Activated CD4-positive, alpha-beta T cell treated with anti-CD3 and anti-CD28 coated beads, Interleukin-2, Interleukin-6, amounts not matched to agents 100 ng/mL and 50 ng/mL, durations not matched to agents 16 hours and 8 hours (primary cell): Measurements from ENCODE around the gene GADL1.

ENCODE experiments used
- DNase-seq: peaks from one replicate; pipeline ENCODE4 v3.0.0-alpha.2; 2020

Gene GADL1

DNA sequence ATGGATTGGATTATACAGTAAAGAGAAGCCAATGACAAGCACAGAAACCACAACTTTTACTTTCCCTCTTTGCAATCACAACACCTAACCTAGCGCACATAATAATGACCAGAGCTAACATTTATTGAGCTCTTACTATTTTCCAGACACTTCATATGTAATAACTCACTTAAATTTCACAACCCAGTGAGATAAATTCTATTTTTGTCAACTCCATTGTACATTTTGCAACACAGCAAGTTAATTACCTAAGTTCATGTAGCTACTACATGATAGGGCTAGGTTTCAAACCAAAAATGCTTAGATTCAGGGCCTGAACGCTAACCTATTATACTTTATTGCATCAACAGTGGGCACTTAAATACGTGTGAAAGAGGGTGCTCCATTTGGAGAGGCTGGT, 89.5 kb downstream of the GADL1 start:
- no peak for DNase-seq

DNA sequence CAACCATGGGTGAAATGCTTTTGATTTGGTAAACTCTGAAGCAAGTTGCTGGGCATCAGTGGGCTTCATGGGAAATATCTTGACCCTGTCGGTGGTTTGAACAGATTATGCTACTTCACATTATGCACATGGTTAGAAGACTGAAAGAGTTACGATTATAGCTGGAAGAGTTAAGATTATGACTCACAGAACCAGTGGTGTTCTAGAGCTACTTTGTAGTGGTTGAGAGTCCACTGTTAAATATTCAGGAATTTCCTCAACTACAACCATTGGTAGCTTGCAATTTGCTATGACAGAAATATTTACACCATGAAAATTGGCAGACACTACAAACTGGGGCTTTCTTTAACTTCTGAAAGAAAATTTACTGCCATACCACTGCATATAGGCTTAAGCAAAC, 99.3 kb downstream of the GADL1 start:
- DNase-seq: no peak

DNA sequence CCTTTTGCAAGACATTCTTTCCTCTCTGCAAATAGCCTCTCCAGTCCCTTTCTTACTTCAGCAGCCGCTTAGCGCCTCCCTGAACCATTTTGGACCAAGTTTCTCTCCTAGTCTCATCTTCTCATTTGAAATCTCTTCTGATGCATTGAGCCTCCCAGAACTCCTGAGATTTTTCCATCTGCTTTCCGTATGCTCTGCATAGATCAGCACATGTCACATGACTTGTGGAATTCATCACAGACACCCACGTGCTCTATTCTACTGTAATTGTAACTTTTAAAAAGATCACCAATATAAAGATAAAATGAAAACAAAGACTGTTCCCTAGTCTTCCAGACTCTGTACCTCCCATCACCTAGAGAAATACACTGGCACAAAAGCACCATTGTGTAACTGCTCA, 100.7 kb downstream of the GADL1 start:
- DNase-seq: no peak

DNA sequence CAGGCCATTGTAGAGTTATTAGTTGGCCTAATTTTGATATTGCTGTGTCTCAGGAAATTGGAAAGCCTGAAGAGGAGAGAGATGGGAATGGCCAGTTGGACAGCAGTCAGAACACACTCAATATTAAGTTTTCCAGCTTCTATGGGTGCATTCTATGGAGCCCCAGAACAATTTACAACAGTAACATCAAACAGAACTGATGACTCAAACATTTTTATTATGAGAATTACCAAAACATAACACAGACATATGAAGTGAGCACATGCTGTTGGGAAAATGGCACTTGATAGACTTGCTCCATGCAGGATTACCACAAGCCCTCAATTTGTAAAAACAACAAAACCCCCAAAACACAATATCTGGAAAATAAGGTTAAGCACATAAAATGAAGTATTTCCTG, 104.3 kb downstream of the GADL1 start:
- no peak for DNase-seq

DNA sequence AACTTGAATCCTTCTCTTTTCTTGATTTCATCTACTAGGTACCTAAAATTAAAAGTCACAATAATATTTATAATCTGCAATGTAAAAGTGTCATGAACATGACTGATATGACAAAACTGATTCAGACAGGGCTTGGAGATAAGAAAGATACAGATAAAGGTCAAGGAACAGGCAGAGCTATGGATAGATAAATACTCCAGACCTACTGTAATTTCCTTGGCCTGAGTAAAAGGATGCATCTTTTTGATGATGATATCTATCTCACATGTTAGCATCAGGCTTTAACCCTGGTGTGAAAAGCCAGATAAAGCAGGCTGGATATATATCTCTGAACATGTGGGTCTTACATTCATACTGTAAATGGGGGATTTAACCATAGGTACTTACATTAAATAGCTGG, 108.1 kb downstream of the GADL1 start:
- no peak for DNase-seq

DNA sequence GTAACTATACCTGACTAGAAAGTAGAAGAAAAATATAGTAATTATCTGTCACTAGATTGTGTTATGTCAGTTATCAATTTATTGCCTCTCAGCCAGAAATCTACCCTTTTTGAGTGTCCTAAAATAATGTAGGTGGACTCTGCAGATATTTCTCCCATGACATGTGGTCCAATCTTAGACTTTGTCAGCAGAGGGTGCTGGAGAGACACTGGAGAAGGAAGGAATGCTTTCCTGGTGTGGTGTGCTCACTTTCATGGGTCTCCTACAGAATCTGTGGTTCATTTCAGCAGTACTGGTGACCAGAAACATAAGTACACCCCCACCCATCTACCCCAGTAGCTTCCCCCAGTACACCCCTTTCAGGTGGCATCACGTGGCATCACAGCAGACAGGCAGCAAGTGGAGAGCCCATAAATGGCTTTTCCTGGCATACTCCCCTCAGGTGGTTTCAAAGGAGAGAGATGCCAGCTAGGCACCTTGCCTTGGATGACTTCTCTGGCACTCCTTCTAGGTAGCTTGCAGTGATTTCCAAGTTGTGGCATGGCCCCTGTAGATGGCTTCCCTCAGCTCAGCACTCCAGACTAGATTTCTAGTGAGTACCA, 114.7 kb downstream of the GADL1 start:
- DNase-seq: peak; percentile 40

DNA sequence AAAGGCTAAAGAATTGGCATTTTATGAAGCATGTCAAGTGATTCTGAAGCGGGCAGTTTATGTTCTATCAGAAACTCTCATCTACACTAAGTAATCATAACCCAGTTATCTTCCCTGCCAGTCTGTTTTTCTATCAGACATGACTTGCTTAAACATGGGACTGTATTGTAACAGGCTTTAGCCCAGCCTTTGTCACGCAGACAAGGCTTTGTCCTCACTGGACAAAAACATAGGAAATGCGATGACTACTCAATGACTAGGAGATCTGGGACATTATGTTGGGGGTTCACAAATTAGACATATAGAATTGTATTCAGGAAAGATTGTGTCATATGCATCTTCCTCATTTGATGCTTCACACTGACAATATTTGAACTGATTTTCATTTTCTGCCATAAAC, 115.5 kb downstream of the GADL1 start:
- no peak for DNase-seq

DNA sequence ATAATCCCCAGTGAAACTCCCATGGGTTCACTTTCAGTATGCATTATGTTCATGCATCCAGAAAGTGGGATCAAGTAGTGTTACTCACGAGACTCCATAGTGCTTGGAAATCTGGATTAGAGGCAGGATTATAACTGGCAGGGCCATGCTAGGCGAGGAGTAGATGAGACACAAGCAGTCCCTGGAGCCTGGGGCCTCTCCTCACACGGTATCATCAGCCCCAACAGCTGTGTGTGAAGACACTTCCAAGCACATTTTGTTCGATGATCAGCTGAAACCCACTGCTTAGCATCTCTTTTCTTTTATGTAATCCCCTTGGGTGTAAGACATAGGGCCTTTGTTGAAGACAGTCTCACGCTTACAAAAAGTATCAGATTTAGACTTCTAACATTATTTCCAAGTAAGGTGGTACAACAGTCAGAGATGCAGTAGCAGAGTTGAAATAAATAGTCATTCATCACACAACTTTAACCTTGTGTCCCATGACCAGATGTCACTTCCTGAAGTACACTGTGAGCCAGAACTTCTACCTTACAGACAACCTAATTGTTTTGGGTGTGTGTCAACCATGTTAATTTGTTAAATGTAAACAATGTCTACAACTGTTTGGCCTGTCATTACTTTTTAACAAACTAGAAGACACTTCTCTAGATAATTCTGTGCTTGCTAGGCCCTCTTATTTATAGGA, 116.9 kb downstream of the GADL1 start:
- no peak for DNase-seq

DNA sequence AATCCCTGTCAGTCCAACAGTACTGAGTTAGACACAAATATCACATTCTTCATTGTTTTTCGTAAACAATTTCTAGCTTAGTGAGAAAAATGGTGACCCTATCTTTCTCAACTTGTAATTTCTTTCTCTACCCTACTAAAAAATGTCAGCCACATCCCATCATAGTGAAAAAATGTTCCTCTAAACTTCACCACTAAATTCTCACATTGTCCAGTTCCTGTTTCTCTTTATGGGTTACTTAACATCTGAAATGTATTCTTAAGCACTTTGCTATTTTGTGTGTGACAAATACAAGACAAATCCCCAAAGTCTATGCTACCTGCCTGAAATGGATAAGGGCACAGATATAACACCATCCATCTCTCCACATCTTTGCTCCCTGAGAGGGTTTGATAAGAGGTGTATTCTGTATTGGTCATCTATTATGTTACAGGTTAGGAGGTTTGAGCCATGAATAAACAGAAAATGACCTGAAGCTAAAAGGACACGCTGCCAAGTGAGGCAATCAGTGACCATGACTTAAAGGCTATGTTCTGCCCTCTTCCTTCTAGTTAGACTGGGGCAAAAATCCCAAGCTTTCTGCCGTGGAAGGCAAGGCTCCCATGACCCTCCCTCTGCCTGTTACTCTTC, 118.2 kb downstream of the GADL1 start:
- DNase-seq: no peak

DNA sequence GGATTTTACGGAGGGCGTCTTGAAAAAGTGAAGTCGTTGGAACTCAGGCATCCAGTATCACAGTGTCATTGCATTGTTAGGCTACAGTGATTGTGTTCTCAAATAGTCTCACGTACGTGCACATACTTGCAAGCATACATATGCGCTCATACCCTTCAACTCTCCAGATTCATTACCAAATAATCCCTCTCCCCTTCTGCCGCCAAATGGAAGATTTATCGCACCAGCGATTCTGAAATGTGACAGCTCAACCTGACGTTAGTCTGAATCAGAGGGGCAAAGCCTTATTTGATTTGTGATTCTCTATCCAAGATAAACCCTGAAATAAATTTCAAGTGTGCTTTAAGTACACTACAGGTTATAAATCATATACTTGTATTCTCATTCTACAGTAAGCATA, 119.4 kb downstream of the GADL1 start:
- no peak for DNase-seq

DNA sequence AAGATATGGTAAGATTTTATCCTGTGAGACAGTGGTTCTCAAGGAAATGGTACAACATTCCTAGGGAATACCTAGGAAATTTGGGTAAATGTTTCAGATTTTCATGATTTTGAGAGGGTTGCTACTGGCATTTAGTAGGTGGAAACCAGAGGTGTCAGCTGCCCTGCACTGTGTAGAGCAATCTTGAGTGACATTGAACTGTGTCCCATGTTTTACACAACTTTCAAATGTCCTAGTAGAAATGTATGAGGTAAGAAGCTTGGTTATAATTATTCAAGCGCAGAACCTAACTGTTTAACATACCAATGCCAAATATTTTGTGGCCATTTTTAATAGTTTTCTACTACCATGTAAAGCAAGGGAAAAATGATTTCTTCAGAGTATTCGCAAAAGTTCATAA, 120.4 kb downstream of the GADL1 start:
- DNase-seq: no peak

DNA sequence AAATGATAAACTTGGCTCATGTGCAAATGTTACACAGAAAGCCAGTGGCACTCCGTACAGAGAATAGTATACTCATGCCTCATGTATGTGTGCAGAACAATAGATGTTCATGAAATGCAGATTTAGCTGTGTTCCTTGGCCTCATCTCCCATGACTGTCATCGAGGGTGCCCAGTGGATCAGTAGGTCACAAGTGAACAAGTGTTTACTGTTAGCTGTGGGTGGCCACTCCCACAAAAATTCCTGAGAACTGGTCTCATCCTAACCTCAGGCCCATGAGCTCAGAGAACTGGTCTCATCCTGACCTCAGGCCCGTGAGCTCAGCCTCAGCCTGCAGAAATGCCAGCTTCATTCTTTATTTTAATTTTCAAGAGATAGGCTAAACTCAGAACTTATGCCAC, 124.1 kb downstream of the GADL1 start:
- DNase-seq: no peak

DNA sequence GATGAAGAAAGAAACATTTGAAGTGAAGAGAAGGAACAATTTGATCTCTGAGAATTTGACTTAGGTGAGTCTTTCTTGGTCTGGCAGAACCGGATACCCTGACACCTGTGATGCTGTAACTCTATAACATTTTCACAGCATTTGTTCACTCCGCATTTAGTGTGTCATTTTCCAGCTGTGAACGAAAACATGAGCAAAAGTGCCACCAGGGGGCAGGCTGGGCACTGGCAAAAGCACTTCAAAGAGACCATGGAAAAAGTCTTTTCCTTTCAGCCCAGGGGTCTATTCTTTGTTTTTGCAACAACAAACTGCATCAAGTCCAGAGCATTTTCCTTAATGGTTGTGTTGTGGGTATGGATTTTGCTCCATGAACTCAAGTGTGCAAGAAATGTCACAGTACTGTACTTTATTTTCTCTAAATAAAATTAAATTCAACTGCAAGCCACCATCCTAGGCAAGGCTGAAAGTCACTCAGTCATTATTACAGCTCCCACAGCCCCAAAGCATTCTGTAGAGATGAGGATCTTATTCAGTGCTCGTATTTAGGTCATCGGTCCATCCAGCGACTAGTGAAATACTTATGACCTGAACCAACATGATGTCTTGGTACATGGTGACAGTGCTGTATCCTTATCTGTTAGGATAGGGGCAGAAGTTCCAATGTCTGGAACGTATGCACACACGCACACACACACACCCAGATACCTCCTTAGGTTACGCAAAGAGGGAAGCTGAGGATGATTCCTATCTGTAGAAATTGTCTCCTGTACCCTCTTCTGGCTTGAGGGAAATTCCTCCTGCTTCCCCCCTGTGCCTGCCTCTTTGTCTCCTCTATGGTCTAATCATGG, 125.5 kb downstream of the GADL1 start:
- DNase-seq: peak; percentile 72

DNA sequence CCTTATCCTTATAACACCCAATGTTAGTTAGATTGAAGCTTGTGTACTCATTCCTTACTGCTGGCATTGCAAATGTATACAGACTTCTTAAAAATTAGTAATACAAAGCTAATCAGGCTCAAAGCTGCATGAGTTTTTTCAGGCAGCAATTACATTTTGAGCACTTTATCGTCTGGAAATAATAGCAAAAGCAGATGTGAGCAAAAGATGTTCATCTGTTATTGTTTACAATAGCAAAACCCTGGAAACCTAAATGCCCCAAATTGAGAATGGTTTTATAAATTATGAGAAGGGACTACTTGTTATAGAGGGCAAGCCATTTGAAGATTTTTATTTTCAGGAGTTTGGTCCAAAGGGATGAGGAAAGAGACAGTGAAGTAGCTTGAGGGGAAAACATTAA, 126.4 kb downstream of the GADL1 start:
- no peak for DNase-seq

DNA sequence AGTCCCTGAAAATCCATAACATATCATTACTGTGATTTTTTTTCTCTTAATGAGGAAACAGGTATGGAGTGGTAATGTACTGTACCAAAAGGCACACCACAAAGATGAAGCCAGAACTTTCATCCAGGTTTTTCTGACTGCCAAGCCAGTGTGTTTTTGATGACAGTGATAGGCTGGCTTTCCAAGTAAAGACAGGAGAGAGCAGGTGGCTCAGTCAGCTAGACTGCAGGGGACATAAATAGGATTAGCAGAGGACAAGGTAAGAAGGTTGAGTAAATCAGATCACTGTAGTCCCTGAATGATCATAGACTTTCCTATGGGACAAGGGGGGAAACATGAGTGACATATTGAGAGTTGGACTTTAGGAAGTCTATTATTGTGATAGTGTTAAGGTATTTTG, 127.9 kb downstream of the GADL1 start:
- DNase-seq: no peak

DNA sequence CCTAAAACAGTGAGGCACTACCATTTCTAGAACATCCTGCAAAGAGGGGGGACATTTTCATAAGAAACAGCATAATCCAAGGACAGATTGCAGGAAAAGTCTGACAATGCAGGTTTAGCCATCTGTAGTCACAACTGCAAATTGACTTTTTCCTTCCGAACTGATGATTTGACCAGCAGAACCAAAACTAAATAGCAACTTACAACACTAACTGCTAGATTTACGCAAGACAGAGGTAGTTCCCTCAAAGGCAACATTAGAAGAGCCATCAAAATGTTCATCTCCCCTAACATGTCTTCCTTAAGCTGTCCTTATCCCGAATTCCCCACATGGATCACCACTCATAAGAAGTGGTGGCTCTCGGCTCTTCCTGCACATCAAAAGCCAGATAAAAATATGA, 129.6 kb downstream of the GADL1 start:
- no peak for DNase-seq

DNA sequence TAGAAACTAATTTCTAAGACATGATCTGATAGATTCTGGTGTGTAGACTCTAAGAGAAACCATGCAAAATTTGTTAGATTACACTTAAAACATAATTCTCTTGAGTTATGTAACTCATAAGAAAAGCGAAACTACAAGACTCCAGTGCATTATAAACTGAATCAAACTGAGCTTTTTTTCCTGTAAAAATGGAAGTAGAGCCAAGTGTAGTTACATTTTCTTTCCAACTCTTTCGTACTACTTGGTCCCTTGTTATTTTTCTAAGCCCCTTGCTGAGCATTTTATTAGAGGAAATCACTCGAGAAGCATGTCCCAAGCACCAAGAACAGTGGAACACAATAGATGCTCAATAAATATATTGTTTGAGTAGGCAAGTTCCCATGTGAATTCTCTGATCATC, 130.2 kb downstream of the GADL1 start:
- no peak for DNase-seq

DNA sequence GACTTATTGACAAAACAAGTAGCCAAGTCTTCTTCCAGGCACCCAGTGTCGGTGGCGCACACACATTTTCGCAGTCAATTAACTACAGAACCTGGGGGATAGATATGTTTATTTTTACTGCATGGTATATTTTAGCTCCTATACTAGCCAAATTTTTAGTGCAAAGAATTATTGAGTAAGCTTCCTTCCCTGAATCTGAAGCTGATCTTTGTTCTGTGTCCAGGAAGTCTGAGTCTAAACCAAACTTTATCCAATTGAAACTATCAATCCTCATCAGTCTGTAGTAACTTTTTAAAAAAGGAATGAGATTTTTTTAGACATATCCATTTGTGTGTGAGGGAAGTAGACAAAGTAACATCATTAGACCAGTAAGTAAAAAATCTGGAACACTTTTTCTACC, 133.1 kb downstream of the GADL1 start:
- DNase-seq: no peak

DNA sequence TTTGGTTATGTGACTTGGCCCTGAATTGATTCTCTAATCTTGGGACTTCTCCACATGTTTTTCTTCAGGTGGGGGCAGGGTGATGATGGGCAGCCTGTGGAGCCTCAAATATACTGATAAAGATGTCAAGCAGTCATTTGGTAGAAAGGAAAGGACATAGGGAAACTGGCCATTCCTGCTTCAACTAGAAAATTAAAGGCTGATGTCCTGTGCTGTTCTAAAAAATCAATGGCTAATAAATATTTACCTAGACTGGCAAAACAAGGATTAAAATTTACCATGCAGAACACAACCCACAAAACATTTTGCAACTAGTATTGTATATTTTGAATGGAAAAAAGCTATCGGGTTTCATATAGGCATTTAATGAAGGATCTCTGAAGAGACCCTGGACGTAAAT, 133.7 kb downstream of the GADL1 start:
- DNase-seq: no peak

DNA sequence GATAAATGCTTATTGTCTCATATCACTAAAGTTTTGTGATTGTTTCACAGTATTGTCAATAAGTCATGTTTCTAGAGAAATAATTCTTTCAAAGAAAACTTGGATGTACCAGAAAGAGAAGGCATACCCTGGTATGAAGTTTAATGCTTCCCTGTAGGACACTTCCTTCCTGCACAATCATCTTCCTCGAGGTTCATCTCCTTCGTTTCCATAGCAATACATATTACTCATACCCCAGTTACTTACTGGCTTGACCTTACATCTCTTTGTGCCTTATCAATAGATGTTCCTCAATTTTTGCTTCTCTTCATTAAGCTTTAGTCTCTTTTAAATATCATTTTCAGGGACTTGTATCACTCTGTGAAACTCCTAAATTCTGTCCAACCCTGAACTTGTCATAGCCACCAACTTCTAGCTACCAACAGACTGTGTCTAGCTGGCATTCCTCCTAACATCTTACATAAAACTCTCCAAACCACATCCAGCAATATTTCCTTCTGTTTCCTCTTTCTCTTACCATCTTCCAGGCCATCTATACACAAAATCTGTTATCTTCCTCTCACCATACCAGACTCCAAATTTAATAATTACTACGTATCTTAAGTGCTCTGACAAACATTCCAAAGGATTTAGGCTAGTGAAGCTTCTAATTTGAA, 134.3 kb downstream of the GADL1 start:
- no peak for DNase-seq

DNA sequence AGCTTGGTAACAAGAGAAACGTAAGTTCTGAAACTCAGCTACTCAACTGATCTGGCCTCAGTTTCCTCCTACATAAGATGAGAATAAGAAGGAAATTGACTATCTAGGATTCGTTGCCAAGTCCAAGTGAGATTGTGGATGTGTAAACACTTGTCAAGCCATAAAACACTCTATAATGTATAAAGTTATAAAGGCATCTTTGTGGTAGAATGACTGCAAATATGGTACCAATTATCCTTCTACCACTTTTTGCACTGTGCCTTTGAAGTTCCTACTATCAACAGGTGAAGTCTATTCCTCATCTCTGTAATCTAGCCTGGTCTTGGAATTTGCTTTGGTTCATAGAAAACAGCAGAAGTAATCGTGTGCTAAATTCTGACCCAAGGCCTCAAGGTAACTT, 138.2 kb downstream of the GADL1 start:
- DNase-seq: no peak

DNA sequence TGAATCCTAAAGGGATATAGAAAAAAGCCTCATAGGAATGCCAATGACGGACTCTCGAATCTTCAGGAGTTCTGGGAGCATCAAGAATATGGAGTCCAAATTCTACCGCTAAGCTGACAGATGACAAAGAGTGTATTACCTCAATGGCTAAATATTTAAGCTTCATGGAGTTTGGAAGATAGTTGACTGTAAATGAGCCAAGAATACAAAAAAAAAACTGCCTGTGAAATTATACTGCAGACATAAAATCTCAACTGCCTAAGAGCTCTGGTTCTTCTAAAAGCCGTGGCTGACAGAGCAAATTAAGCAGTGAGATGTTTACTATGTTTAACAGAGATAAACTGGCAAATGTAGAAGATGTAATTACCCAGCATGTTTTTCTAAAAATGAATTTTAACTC, 140.0 kb downstream of the GADL1 start:
- DNase-seq: no peak

DNA sequence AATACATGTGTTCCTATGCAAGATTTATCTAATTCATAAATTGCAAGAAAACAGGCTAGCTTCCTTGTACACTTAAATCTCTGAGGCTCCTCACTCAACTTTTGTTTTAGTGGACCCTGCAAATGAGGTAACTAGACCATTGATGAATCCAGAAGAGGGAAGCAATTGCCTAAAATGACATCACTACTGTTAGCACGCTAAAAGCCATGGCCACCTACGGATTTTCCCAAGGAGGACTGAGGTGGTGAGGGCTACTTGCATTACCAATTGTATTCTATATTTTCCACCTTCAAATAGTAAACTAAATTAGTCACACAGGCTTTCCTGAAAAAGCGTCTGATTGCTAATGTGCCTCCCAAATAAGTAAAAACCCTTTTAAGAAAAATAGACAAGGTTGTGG, 140.7 kb downstream of the GADL1 start:
- no peak for DNase-seq
